Measurements from ENCODE around the gene SLC34A2. TPM values are rescaled to one million over a fixed set of nuclear protein-coding genes. Genes with fewer than 3 reads are reported as not detected.

SLC34A2 gene, protein sequence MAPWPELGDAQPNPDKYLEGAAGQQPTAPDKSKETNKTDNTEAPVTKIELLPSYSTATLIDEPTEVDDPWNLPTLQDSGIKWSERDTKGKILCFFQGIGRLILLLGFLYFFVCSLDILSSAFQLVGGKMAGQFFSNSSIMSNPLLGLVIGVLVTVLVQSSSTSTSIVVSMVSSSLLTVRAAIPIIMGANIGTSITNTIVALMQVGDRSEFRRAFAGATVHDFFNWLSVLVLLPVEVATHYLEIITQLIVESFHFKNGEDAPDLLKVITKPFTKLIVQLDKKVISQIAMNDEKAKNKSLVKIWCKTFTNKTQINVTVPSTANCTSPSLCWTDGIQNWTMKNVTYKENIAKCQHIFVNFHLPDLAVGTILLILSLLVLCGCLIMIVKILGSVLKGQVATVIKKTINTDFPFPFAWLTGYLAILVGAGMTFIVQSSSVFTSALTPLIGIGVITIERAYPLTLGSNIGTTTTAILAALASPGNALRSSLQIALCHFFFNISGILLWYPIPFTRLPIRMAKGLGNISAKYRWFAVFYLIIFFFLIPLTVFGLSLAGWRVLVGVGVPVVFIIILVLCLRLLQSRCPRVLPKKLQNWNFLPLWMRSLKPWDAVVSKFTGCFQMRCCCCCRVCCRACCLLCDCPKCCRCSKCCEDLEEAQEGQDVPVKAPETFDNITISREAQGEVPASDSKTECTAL
- total RNA-seq (2021; ENCODE audit: unreplicated experiment): 0.77 TPM
- not detected for polyA plus RNA-seq (2012; ENCODE audit: insufficient read length)
- Bru-seq, nascent RNA: percentile 3 among the genes with signal in this experiment
- BruChase-seq, experiment 1, labeled RNA remaining after a 2-hour chase: not detected
- percentile 3 among the genes with signal in this experiment for BruChase-seq, experiment 2, labeled RNA remaining after a 6-hour chase
- long read RNA-seq: 0 reads

DNA sequence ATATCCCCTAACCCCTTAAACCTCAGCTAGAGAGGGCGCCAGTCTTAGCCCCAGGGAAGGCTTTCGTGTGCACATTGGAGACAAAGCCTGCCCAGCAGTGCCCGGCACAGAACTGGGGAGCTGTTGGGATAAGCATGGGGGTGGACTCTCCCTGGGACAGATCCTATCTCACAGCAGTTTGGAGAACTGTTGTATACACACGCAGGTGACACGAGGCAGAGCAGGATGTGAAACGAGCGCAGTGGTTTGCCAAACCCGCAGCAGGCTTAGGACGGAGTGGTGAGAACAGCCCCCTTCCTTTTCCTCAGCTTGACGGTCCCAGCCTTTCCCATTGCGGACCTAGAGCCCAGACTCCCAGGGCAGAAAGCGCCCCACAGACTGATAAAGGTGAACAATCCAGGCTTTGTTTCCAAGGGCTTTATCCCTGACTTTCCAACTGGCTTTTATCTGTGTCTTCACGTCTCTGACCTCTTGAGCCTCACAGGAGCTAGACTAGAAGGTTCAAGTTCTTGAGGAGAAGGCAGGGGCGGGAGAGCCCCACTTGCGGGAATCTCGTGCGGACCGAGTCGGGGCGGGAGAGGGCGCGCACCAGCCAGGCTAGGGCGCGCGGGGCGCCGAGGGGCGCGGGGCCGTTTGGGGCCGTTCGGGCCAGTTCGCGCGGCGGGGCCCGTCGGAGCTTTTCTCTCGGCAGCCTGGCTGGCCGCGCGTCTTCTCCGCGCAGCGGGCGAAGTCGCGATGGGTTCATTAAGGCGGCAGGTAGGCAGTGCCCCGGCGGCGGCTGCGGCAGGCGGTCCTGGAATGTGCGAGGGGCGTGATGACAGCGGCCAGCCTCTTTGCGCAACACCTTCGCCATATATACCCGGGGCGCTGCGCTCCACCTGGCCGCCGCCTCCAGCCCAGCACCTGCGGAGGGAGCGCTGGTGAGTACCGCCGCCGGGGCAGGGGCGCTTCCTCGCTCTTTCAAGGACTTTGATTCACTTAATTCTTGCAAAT, at the start of gene SLC34A2:
Gene SLC34A2, plus strand, starts transcription at position 881 of the 993 bp plus-strand sequence. CDS start 6,650 bp downstream, outside the sequence.
- ATAC-seq: peak; percentile 44
- POLR2A ChIA-PET: interaction anchor here (0.6 kb wide), 1 partner anchor 28 kb away, joined by 3 read pairs; no protein-coding TSS in a partner anchor
- intact Hi-C loops (cut with micrococcal nuclease; ENCODE audit: unreplicated experiment): no loop called here
- Histone ChIP-seq H3K4me3 (ENCODE audit: low read depth in 2 of 2, low read length in 2 of 2) (no peak within 1 kb of the TSS), H3K27me3 (ENCODE audit: control insufficient read depth, insufficient read depth, low read length) (peaks cover 5% of the 10 kb centered on the region; the same call in 1 of the 2 replicates), H3K36me3 (ENCODE audit: control insufficient read depth, insufficient read depth, low read length) (no peaks in the 10 kb centered on the region), H3K27ac (ENCODE audit: low read length) (no peak within 1 kb of the TSS), H3K4me1 (ENCODE audit: control insufficient read depth, insufficient read depth, low read length) (no peaks in the 10 kb centered on the region), H3K9me3 (ENCODE audit: control insufficient read depth, insufficient read depth, low read depth, low read length) (no peaks in the 10 kb centered on the region)
- DNase-seq (ENCODE audit: low read depth, low spot score): no peak
- no TSS peak for BruUV-seq (replicated peaks)
- TF ChIP-seq TCF7L2 (IDR thresholded peaks at IDR 0.05; ENCODE audit: low read depth, low read length) (no peak), POLR2AphosphoS5 (IDR thresholded peaks at IDR 0.05; ENCODE audit: low read depth, low read length) (no peak), SIN3A (IDR thresholded peaks at IDR 0.05; ENCODE audit: borderline replicate concordance, insufficient read depth, low read depth, low read length) (no peak)
- TF ChIP-seq, protein P1, sequence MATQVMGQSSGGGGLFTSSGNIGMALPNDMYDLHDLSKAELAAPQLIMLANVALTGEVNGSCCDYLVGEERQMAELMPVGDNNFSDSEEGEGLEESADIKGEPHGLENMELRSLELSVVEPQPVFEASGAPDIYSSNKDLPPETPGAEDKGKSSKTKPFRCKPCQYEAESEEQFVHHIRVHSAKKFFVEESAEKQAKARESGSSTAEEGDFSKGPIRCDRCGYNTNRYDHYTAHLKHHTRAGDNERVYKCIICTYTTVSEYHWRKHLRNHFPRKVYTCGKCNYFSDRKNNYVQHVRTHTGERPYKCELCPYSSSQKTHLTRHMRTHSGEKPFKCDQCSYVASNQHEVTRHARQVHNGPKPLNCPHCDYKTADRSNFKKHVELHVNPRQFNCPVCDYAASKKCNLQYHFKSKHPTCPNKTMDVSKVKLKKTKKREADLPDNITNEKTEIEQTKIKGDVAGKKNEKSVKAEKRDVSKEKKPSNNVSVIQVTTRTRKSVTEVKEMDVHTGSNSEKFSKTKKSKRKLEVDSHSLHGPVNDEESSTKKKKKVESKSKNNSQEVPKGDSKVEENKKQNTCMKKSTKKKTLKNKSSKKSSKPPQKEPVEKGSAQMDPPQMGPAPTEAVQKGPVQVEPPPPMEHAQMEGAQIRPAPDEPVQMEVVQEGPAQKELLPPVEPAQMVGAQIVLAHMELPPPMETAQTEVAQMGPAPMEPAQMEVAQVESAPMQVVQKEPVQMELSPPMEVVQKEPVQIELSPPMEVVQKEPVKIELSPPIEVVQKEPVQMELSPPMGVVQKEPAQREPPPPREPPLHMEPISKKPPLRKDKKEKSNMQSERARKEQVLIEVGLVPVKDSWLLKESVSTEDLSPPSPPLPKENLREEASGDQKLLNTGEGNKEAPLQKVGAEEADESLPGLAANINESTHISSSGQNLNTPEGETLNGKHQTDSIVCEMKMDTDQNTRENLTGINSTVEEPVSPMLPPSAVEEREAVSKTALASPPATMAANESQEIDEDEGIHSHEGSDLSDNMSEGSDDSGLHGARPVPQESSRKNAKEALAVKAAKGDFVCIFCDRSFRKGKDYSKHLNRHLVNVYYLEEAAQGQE (IDR thresholded peaks at IDR 0.05; ENCODE audit: insufficient read depth in 1 of 2, low read depth in 2 of 2, low read length in 1 of 2): no peak
- TF ChIP-seq, protein P2, sequence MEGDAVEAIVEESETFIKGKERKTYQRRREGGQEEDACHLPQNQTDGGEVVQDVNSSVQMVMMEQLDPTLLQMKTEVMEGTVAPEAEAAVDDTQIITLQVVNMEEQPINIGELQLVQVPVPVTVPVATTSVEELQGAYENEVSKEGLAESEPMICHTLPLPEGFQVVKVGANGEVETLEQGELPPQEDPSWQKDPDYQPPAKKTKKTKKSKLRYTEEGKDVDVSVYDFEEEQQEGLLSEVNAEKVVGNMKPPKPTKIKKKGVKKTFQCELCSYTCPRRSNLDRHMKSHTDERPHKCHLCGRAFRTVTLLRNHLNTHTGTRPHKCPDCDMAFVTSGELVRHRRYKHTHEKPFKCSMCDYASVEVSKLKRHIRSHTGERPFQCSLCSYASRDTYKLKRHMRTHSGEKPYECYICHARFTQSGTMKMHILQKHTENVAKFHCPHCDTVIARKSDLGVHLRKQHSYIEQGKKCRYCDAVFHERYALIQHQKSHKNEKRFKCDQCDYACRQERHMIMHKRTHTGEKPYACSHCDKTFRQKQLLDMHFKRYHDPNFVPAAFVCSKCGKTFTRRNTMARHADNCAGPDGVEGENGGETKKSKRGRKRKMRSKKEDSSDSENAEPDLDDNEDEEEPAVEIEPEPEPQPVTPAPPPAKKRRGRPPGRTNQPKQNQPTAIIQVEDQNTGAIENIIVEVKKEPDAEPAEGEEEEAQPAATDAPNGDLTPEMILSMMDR (IDR thresholded peaks at IDR 0.05): no peak
- CTCF ChIA-PET: no interaction called here
- in situ Hi-C loops (cut with HindIII; ENCODE audit: low pct_unique_long_range_greater_than_20kb, low sequenced_read_pairs): no loop called here

- no peaks in the 10 kb centered on the region for H3K36me3 ChIP-seq (ENCODE audit: control insufficient read depth, insufficient read depth, low read length)
- no peak for TF ChIP-seq POLR2AphosphoS5 (IDR thresholded peaks at IDR 0.05; ENCODE audit: low read depth, low read length)
- TF ChIP-seq TCF7L2 (IDR thresholded peaks at IDR 0.05; ENCODE audit: low read depth, low read length): no peak
- TF ChIP-seq SIN3A (IDR thresholded peaks at IDR 0.05; ENCODE audit: borderline replicate concordance, insufficient read depth, low read depth, low read length): no peak
- TF ChIP-seq, protein P2 (IDR thresholded peaks at IDR 0.05): no peak
- TF ChIP-seq, protein P1 (IDR thresholded peaks at IDR 0.05; ENCODE audit: insufficient read depth in 1 of 2, low read depth in 2 of 2, low read length in 1 of 2): no peak
- ATAC-seq (no peak), DNase-seq (ENCODE audit: low read depth, low spot score) (no peak)
- in situ Hi-C loops (cut with HindIII; ENCODE audit: low pct_unique_long_range_greater_than_20kb, low sequenced_read_pairs) (no loop called here), intact Hi-C loops (cut with micrococcal nuclease; ENCODE audit: unreplicated experiment) (no loop called here)
- no peak overlapping the region for H3K27ac ChIP-seq (ENCODE audit: low read length)
- no peaks in the 10 kb centered on the region for H3K4me1 ChIP-seq (ENCODE audit: control insufficient read depth, insufficient read depth, low read length)
- no peak overlapping the region for H3K4me3 ChIP-seq (ENCODE audit: low read depth in 2 of 2, low read length in 2 of 2)
- POLR2A ChIA-PET: no interaction called here
- no peaks in the 10 kb centered on the region for H3K9me3 ChIP-seq (ENCODE audit: control insufficient read depth, insufficient read depth, low read depth, low read length)
- no TSS peak for BruUV-seq (replicated peaks)
- no peaks in the 10 kb centered on the region for H3K27me3 ChIP-seq (ENCODE audit: control insufficient read depth, insufficient read depth, low read length)
- CTCF ChIA-PET: no interaction called here
Measured at GRCh38 chr4:25608644-25609043, 47.0 kb upstream of the SLC34A2 start.

Data from Panc1 (cell line).